Astrocyte (in vitro differentiated cells and primary cell): Measurements from ENCODE around the gene AMBP. TPM values are rescaled to one million over a fixed set of nuclear protein-coding genes. Genes with fewer than 3 reads are reported as not detected.

Experiments
- DNase-seq: peaks from one replicate; pipeline ENCODE4 v3.0.0-alpha.2; 2010; ENCODE audit warnings: low read depth
- FAIRE-seq: peaks from 2 replicates; lab custom pipeline; 2011; peaks lifted over from hg19 to GRCh38; lab: Jason Lieb, UNC
- H2AFZ ChIP-seq: 2 replicates; pipeline ENCODE4 v1.6.0; 2012; ENCODE audit warnings: low read depth, low read length, inconsistent platforms
- H3K27ac ChIP-seq: 2 replicates; pipeline ENCODE4 v1.5.1; 2011; ENCODE audit warnings: low read depth, low read length, inconsistent platforms
- H3K27me3 ChIP-seq: 2 replicates; pipeline ENCODE4 v1.6.0; 2011; ENCODE audit warnings: low read length, inconsistent platforms; ENCODE audit not compliant: insufficient read depth
- H3K36me3 ChIP-seq: 2 replicates; pipeline ENCODE4 v1.5.1; 2011; ENCODE audit warnings: low read length, inconsistent platforms; ENCODE audit not compliant: insufficient read depth
- H3K4me1 ChIP-seq: 2 replicates; pipeline ENCODE4 v1.5.1; 2011; ENCODE audit warnings: low read length, inconsistent platforms; ENCODE audit not compliant: insufficient read depth
- H3K4me2 ChIP-seq: 2 replicates; pipeline ENCODE4 v1.6.0; 2012; ENCODE audit warnings: low read length, inconsistent platforms
- H3K4me3 ChIP-seq: 2 replicates; pipeline ENCODE4 v1.5.1; 2011; ENCODE audit warnings: low read depth, mild to moderate bottlenecking, low read length, inconsistent platforms; ENCODE audit not compliant: insufficient read depth
- H3K79me2 ChIP-seq: 2 replicates; pipeline ENCODE4 v1.6.0; 2012; ENCODE audit warnings: mild to moderate bottlenecking, low read length, inconsistent platforms; ENCODE audit not compliant: insufficient read depth
- H3K9ac ChIP-seq: 2 replicates; pipeline ENCODE4 v1.6.0; 2012; ENCODE audit warnings: mild to moderate bottlenecking, low read length, inconsistent platforms
- H3K9me3 ChIP-seq: 2 replicates; pipeline ENCODE4 v1.5.1; 2012; ENCODE audit warnings: low read depth, mild to moderate bottlenecking, low read length, inconsistent platforms; ENCODE audit not compliant: insufficient read depth
- H4K20me1 ChIP-seq: 2 replicates; pipeline ENCODE4 v1.6.0; 2012; ENCODE audit warnings: low read length, inconsistent platforms; ENCODE audit not compliant: insufficient read depth
- H3K27ac Mint-ChIP-seq: one replicate; pipeline ENCODE4 v1.8.0; 2021; ENCODE audit warnings: mild to moderate bottlenecking, mixed read lengths; ENCODE audit not compliant: unreplicated experiment
- H3K27me3 Mint-ChIP-seq: one replicate; pipeline ENCODE4 v1.8.0; 2021; ENCODE audit warnings: low read depth, mixed read lengths; ENCODE audit not compliant: unreplicated experiment
- H3K36me3 Mint-ChIP-seq: one replicate; pipeline ENCODE4 v1.8.0; 2021; ENCODE audit warnings: low read depth, mixed read lengths; ENCODE audit not compliant: unreplicated experiment
- H3K4me1 Mint-ChIP-seq: one replicate; pipeline ENCODE4 v1.8.0; 2021; ENCODE audit warnings: low read depth, mixed read lengths; ENCODE audit not compliant: unreplicated experiment
- H3K4me3 Mint-ChIP-seq: one replicate; pipeline ENCODE4 v1.8.0; 2021; ENCODE audit warnings: mild to moderate bottlenecking, moderate library complexity, mixed read lengths; ENCODE audit not compliant: unreplicated experiment
- H3K9me3 Mint-ChIP-seq: one replicate; pipeline ENCODE4 v1.8.0; 2021; ENCODE audit warnings: mild to moderate bottlenecking, mixed read lengths; ENCODE audit not compliant: unreplicated experiment
- EZH2 ChIP-seq: IDR thresholded peaks from 2 replicates; pipeline ENCODE4 v1.6.1; 2012; ENCODE audit warnings: mild to moderate bottlenecking, low read length, inconsistent platforms; ENCODE audit not compliant: insufficient read depth
- total RNA-seq: library from RNA; stranded (reverse); gene quantifications from 2 replicates; pipeline ENCODE4 v1.2.1, GENCODE V29; 2021
- TF ChIP-seq, protein P1 (sequence below): IDR thresholded peaks from 2 replicates; pipeline ENCODE4 v1.5.1; 2011; ENCODE audit warnings: low read depth, mild to moderate bottlenecking, inconsistent platforms, low read length, moderate library complexity; ENCODE audit not compliant: insufficient read depth

Gene AMBP
- total RNA-seq, 1 donor from 2014 or later = not detected

- Histone ChIP-seq H3K9me3 (no peaks in the 10 kb centered on the region), H3K36me3 (no peaks in the 10 kb centered on the region), H2AFZ (no peak overlapping the region), H3K27ac (no peak overlapping the region), H3K27me3 (peaks cover 24% of the 10 kb centered on the region), H3K79me2 (no peaks in the 10 kb centered on the region), H3K9ac (no peak overlapping the region), H3K4me2 (no peak overlapping the region), H3K4me1 (no peaks in the 10 kb centered on the region), H3K4me3 (no peak overlapping the region), H4K20me1 (no peaks in the 10 kb centered on the region)
- FAIRE-seq (no peak), DNase-seq (no peak)
- Mint-ChIP-seq H3K27me3 (peaks cover 71% of the 10 kb centered on the region), H3K4me3 (no peak overlapping the region), H3K4me1 (no peaks in the 10 kb centered on the region), H3K9me3 (peaks cover 5% of the 10 kb centered on the region), H3K27ac (no peak overlapping the region), H3K36me3 (peaks cover 1% of the 10 kb centered on the region)
- TF ChIP-seq EZH2 = no peak
- TF ChIP-seq, protein P1, sequence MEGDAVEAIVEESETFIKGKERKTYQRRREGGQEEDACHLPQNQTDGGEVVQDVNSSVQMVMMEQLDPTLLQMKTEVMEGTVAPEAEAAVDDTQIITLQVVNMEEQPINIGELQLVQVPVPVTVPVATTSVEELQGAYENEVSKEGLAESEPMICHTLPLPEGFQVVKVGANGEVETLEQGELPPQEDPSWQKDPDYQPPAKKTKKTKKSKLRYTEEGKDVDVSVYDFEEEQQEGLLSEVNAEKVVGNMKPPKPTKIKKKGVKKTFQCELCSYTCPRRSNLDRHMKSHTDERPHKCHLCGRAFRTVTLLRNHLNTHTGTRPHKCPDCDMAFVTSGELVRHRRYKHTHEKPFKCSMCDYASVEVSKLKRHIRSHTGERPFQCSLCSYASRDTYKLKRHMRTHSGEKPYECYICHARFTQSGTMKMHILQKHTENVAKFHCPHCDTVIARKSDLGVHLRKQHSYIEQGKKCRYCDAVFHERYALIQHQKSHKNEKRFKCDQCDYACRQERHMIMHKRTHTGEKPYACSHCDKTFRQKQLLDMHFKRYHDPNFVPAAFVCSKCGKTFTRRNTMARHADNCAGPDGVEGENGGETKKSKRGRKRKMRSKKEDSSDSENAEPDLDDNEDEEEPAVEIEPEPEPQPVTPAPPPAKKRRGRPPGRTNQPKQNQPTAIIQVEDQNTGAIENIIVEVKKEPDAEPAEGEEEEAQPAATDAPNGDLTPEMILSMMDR = no peak
Observed at GRCh38 chr9:114121227-114122135, 43.4 kb upstream of the AMBP start.

DNA sequence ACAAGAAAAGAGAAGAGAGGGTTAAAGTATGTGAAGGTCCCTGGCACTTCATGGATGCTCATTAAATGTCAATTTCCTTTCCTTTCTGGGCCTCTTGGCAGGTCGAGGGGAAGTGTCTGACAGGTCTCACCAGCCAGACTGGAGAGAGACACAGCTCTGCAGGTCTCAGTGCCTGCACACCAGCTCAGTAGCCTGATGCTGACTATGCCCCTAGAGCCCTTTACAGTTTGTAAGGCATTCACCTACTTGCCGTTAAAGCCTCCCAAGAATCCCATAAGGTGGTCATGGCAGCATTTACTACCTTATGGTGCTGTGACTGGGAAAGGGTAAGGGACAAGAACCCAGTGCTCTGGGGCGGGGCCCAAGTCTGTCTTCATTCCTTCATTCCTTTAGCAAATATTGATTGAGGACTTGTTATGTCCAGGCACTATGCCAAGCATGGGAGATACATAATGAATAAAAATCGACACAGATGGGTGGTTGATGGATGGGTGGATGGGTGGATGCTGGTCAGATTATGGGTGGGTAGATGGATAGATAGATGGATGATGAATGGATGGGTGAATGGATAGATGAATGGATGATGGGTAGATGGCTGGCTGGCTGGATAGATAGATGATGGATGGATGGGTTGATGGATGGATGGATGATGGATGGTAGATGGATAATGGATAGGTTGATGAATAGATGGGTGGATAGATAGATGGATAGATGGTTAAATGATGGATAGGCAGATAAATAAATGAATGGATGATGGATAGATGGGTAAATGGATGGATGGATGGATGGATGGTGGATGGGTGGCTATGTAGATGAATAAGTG is 42.3 kb upstream of the AMBP start:
- H2AFZ ChIP-seq = no peak overlapping the region
- no peak overlapping the region for H3K4me3 ChIP-seq
- no peaks in the 10 kb centered on the region for H3K4me1 ChIP-seq
- no peaks in the 10 kb centered on the region for H3K9me3 ChIP-seq
- H3K9ac ChIP-seq = no peak overlapping the region
- no peaks in the 10 kb centered on the region for H3K79me2 ChIP-seq
- H3K36me3 ChIP-seq = no peaks in the 10 kb centered on the region
- H4K20me1 ChIP-seq = no peaks in the 10 kb centered on the region
- no peak for TF ChIP-seq EZH2
- TF ChIP-seq, protein P1 = no peak
- H3K4me2 ChIP-seq = no peak overlapping the region
- no peaks in the 10 kb centered on the region for H3K4me1 Mint-ChIP-seq
- peaks cover 66% of the 10 kb centered on the region for H3K27me3 Mint-ChIP-seq
- no peak overlapping the region for H3K27ac Mint-ChIP-seq
- H3K4me3 Mint-ChIP-seq = no peak overlapping the region
- FAIRE-seq (no peak), DNase-seq (no peak)
- H3K27me3 ChIP-seq = peaks cover 26% of the 10 kb centered on the region
- H3K27ac ChIP-seq = no peak overlapping the region
- peaks cover 3% of the 10 kb centered on the region for H3K36me3 Mint-ChIP-seq
- H3K9me3 Mint-ChIP-seq = peaks cover 5% of the 10 kb centered on the region
